HCT116 (cell line): ENCODE data around the gene TANGO6. TPM values are rescaled to one million over a fixed set of nuclear protein-coding genes. Genes with fewer than 3 reads are reported as not detected.

ENCODE experiments used
- ATAC-seq: fragments of 200-7000 bp; cut with Tn5 transposase; 2 replicates; pipeline ENCODE4 v1.9.1; 2020; ENCODE audit warnings: mild to moderate bottlenecking, moderate library complexity
- BruUV-seq: library from RNA; stranded (reverse); fragments of 400-500 nt; replicated peaks from 2 replicates; lab custom pipeline; 2021; lab: Mats Ljungman, UMichigan
- CTCF ChIA-PET: fragments of 300-600 bp; sonication (Branson Sonifier 250); formaldehyde crosslinking; loops from one replicate; lab custom pipeline; 2021; ENCODE audit warnings: antibody characterized with exemption; lab: Charles Lee
- POLR2A ChIA-PET: fragments of 300-600, 350-600 bp; sonication (Branson Sonifier 250); formaldehyde crosslinking; loops from one replicate; lab custom pipeline; 2021; ENCODE audit warnings: antibody characterized with exemption; lab: Charles Lee
- RAD21 ChIA-PET, 2 experiments: fragments of 300-600 bp; sonication (Branson Sonifier 250); formaldehyde crosslinking; loops; one replicate each; lab custom pipeline; 2023; ENCODE audit warnings: low total read pairs in 2 of 2; ENCODE audit not compliant: uncharacterized antibody in 2 of 2, unreplicated experiment in 2 of 2, low non-redundant PET in 1 of 2; lab: Charles Lee
- DNase-seq: peaks from one replicate; pipeline ENCODE4 v3.0.0-alpha.2; 2010; ENCODE audit warnings: low read depth, low spot score
- H2AFZ ChIP-seq: fragments of 200-600 bp; shearing (Covaris generic), sonication (generic); 2 replicates; pipeline ENCODE4 v1.6.1; 2017; ENCODE audit warnings: low read depth, mixed run types, mixed read lengths, antibody characterized with exemption, low read length; ENCODE audit not compliant: poor library complexity, severe bottlenecking
- H3K27ac ChIP-seq: 2 replicates; pipeline ENCODE4 v1.5.1; 2012; ENCODE audit warnings: low read depth, low read length
- H3K27me3 ChIP-seq: fragments of 200-600 bp; sonication (generic); 2 replicates; pipeline ENCODE4 v1.6.1; 2016; ENCODE audit warnings: mixed run types, low read length, mixed read lengths; ENCODE audit not compliant: insufficient read depth
- H3K36me3 ChIP-seq, 2 experiments: fragments of 200-500 bp in 1 of 2; fragments of 200-600 bp in 1 of 2; sonication (Bioruptor generic) in 1 of 2; sonication (generic) in 1 of 2; 2 replicates each; pipeline versions ENCODE4 v1.5.1 to v1.6.1; 2014 to 2016; ENCODE audit warnings: low read length in 2 of 2, inconsistent platforms in 1 of 2, mixed read lengths in 1 of 2, mixed run types in 1 of 2; ENCODE audit not compliant: insufficient read depth in 2 of 2, control insufficient read depth in 1 of 2
- H3K4me1 ChIP-seq, 2 experiments: fragments of 200-600 bp in 1 of 2; sonication (generic) in 1 of 2; 2 replicates each; pipeline versions ENCODE4 v1.5.1 to v1.6.1; 2012 to 2017; ENCODE audit warnings: low read length in 2 of 2, inconsistent platforms in 1 of 2, mild to moderate bottlenecking in 1 of 2, mixed read lengths in 1 of 2, mixed run types in 1 of 2, moderate library complexity in 1 of 2; ENCODE audit not compliant: insufficient read depth in 2 of 2, control insufficient read depth in 1 of 2
- H3K4me2 ChIP-seq: fragments of 200-600 bp; sonication (generic); 2 replicates; pipeline ENCODE4 v1.6.1; 2017; ENCODE audit warnings: mixed run types, low read length, mixed read lengths
- H3K4me3 ChIP-seq, 2 experiments: fragments of 200-600 bp in 1 of 2; sonication (generic) in 1 of 2; replicated peaks in 1 of 2; 2 replicates each; pipeline ENCODE4 v1.5.1; 2011 to 2016; ENCODE audit warnings: low read length in 2 of 2, control low read depth in 1 of 2, low read depth in 1 of 2, mild to moderate bottlenecking in 1 of 2, mixed read lengths in 1 of 2, mixed run types in 1 of 2
- H3K79me2 ChIP-seq: fragments of 200-600 bp; sonication (generic); 2 replicates; pipeline ENCODE4 v1.6.1; 2017; ENCODE audit warnings: mild to moderate bottlenecking, mixed run types, low read length, moderate library complexity, mixed read lengths; ENCODE audit not compliant: insufficient read depth
- H3K9ac ChIP-seq: fragments of 200-600 bp; sonication (generic); 2 replicates; pipeline ENCODE4 v1.6.1; 2016; ENCODE audit warnings: low read length, mixed read lengths
- H3K9me2 ChIP-seq: fragments of 200-600 bp; sonication (generic), shearing (Covaris generic); 2 replicates; pipeline ENCODE4 v1.6.1; 2017; ENCODE audit warnings: mixed run types, mild to moderate bottlenecking, moderate library complexity; ENCODE audit not compliant: insufficient read depth
- H3K9me3 ChIP-seq, 2 experiments: fragments of 200-500 bp in 1 of 2; fragments of 200-600 bp in 1 of 2; sonication (Bioruptor generic) in 1 of 2; sonication (generic) in 1 of 2; 2 replicates each; pipeline ENCODE4 v1.6.1; 2014 to 2017; ENCODE audit warnings: low read length in 2 of 2, mixed read lengths in 2 of 2, inconsistent platforms in 1 of 2, low read depth in 1 of 2, mild to moderate bottlenecking in 1 of 2, mixed run types in 1 of 2, moderate library complexity in 1 of 2; ENCODE audit not compliant: control insufficient read depth in 1 of 2, insufficient read depth in 1 of 2
- H4K20me1 ChIP-seq: fragments of 200-600 bp; sonication (generic), shearing (Covaris generic); 2 replicates; pipeline ENCODE4 v1.6.1; 2017; ENCODE audit warnings: mixed run types, mild to moderate bottlenecking, moderate library complexity; ENCODE audit not compliant: insufficient read depth
- CBX3 ChIP-seq: IDR thresholded peaks from 2 replicates; pipeline ENCODE4 v1.6.1; 2012; ENCODE audit warnings: low read depth
- CEBPB ChIP-seq: IDR thresholded peaks from 2 replicates; pipeline ENCODE4 v1.6.1; 2012; ENCODE audit warnings: low read depth
- FOSL1 ChIP-seq: IDR thresholded peaks from 2 replicates; pipeline ENCODE4 v1.6.1; 2012; ENCODE audit warnings: low read depth
- JUND ChIP-seq: IDR thresholded peaks from 2 replicates; pipeline ENCODE4 v1.6.1; 2012
- POLR2A ChIP-seq: IDR thresholded peaks from 2 replicates; pipeline ENCODE4 v1.7.0; 2011; ENCODE audit warnings: borderline replicate concordance; ENCODE audit not compliant: insufficient read depth, insufficient read length; ENCODE audit errors: extremely low read depth
- SP1 ChIP-seq: IDR thresholded peaks from 2 replicates; pipeline ENCODE4 v1.6.1; 2012; ENCODE audit warnings: low read depth
- TCF7L2 ChIP-seq: IDR thresholded peaks from 2 replicates; pipeline ENCODE4 v1.7.0; 2011; ENCODE audit warnings: borderline replicate concordance, inconsistent platforms; ENCODE audit not compliant: insufficient read depth, insufficient read length; ENCODE audit errors: extremely low read depth
- intact Hi-C: fragments of 100-400 bp; cut with micrococcal nuclease; formaldehyde crosslinking; loops from 2 replicates; pipeline ENCODE4 v1.10.0; 2022
- total RNA-seq: library from RNA; stranded (reverse); gene quantifications from one replicate; pipeline ENCODE4 v1.2.1, GENCODE V29; 2021; ENCODE audit not compliant: unreplicated experiment
- TF ChIP-seq, protein P1 (sequence below): IDR thresholded peaks from 2 replicates; pipeline ENCODE4 v1.6.1; 2011; ENCODE audit warnings: mild to moderate bottlenecking, low read length, moderate library complexity; ENCODE audit not compliant: insufficient replicate concordance; ENCODE audit errors: extremely low read depth
- TF ChIP-seq, protein P2 (sequence below), 3 experiments: fragments of 200-600 bp in 1 of 3; sonication (generic) in 1 of 3; IDR thresholded peaks in 2 of 3; conservative IDR thresholded peaks in 1 of 3; 2 replicates each; pipeline ENCODE4 v1.5.1; 2012 to 2017; ENCODE audit warnings: low read depth in 2 of 3, low read length in 2 of 3, antibody characterized with exemption in 1 of 3, borderline replicate concordance in 1 of 3, control low read depth in 1 of 3, mild to moderate bottlenecking in 1 of 3, mixed read lengths in 1 of 3, mixed run types in 1 of 3, moderate library complexity in 1 of 3; ENCODE audit not compliant: insufficient read depth in 1 of 3

Gene TANGO6
- total RNA-seq, 1 experiment from 2014 or later: 16.4 TPM

- Histone ChIP-seq H2AFZ (no peak overlapping the region), H4K20me1 (no peaks in the 10 kb centered on the region), H3K27ac (peak overlapping the region; percentile 53), H3K36me3 (no peaks in the 10 kb centered on the region), H3K4me2 (peak overlapping the region; percentile 70)
- ATAC-seq: peak; percentile 78
- peak; percentile 68 for TF ChIP-seq FOSL1
- TF ChIP-seq CBX3: peak; percentile 58; the same call in 1 of the 2 replicates
- TF ChIP-seq, protein P1, sequence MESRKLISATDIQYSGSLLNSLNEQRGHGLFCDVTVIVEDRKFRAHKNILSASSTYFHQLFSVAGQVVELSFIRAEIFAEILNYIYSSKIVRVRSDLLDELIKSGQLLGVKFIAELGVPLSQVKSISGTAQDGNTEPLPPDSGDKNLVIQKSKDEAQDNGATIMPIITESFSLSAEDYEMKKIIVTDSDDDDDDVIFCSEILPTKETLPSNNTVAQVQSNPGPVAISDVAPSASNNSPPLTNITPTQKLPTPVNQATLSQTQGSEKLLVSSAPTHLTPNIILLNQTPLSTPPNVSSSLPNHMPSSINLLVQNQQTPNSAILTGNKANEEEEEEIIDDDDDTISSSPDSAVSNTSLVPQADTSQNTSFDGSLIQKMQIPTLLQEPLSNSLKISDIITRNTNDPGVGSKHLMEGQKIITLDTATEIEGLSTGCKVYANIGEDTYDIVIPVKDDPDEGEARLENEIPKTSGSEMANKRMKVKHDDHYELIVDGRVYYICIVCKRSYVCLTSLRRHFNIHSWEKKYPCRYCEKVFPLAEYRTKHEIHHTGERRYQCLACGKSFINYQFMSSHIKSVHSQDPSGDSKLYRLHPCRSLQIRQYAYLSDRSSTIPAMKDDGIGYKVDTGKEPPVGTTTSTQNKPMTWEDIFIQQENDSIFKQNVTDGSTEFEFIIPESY: no peak
- TF ChIP-seq TCF7L2: no peak
- no peak for TF ChIP-seq POLR2A
- TF ChIP-seq SP1: peak; percentile 54
- TF ChIP-seq, protein P2, sequence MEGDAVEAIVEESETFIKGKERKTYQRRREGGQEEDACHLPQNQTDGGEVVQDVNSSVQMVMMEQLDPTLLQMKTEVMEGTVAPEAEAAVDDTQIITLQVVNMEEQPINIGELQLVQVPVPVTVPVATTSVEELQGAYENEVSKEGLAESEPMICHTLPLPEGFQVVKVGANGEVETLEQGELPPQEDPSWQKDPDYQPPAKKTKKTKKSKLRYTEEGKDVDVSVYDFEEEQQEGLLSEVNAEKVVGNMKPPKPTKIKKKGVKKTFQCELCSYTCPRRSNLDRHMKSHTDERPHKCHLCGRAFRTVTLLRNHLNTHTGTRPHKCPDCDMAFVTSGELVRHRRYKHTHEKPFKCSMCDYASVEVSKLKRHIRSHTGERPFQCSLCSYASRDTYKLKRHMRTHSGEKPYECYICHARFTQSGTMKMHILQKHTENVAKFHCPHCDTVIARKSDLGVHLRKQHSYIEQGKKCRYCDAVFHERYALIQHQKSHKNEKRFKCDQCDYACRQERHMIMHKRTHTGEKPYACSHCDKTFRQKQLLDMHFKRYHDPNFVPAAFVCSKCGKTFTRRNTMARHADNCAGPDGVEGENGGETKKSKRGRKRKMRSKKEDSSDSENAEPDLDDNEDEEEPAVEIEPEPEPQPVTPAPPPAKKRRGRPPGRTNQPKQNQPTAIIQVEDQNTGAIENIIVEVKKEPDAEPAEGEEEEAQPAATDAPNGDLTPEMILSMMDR (IDR thresholded peaks at IDR 0.05 in 2 of 3, conservative IDR thresholded peaks at IDR 0.05 in 1 of 3; ENCODE audit: borderline replicate concordance in 1 of 3, insufficient read depth in 1 of 3, low read depth in 2 of 3, low read length in 2 of 3): no peak
- TF ChIP-seq JUND: peak; percentile 43
- TF ChIP-seq CEBPB: 0 out of 2 replicates have a peak, but pooled peaks have one; percentile 39
- TF ChIP-seq, all 23 proteins: peak for 5
- H3K9ac ChIP-seq: peak overlapping the region; percentile 29
- DNase-seq: peak; percentile 69
- RAD21 ChIA-PET: interaction anchor here in 1 of 2 experiments (0.6 kb wide), 1 partner anchor 154 kb away, joined by 3 read pairs; no protein-coding TSS in a partner anchor
- H3K4me3 ChIP-seq: no peak overlapping the region
- H3K9me3 ChIP-seq: no peaks in the 10 kb centered on the region
- H3K9me2 ChIP-seq: no peaks in the 10 kb centered on the region
- intact Hi-C loops: no loop called here
- H3K27me3 ChIP-seq: no peaks in the 10 kb centered on the region
- POLR2A ChIA-PET: interaction anchor here (0.6 to 1.4 kb wide), 4 partner anchors 9 to 153 kb away, joined by 3 to 5 read pairs (median 3); partner anchors contain the start of gene HAS3
- H3K79me2 ChIP-seq: no peaks in the 10 kb centered on the region
- H3K4me1 ChIP-seq: peaks cover 14 to 33% of the 10 kb centered on the region in 2 experiments
- BruUV-seq: no TSS peak
- CTCF ChIA-PET: no interaction called here
These were observed 108.9 kb downstream of the TANGO6 start for GRCh38 chr16:68951991-68952877.
